HG02763 (cell line): ENCODE measurements around the gene TTLL7.
A peak's percentile ranks its signal among the peaks of the same experiment; 100 is the strongest.

Experiments used
- ATAC-seq: cut with Tn5 transposase; IDR thresholded peaks from one replicate; pipeline ENCODE4 v1.9.1; 2021; ENCODE audit warnings: mild to moderate bottlenecking, moderate library complexity; ENCODE audit not compliant: unreplicated experiment

Gene TTLL7

GRCh38 chr1:83887483-83887882 lies 111.4 kb downstream of the TTLL7 start:
- ATAC-seq: no peak

GRCh38 chr1:83883979-83884378 lies 115.0 kb downstream of the TTLL7 start:
- no peak for ATAC-seq

- ATAC-seq: no peak
These were observed 116.0 kb downstream of the TTLL7 start for GRCh38 chr1:83882906-83883305.

- ATAC-seq: no peak
These were observed 126.4 kb downstream of the TTLL7 start for GRCh38 chr1:83872515-83872914.

- no peak for ATAC-seq
These were observed 133.9 kb downstream of the TTLL7 start for GRCh38 chr1:83864991-83865390.

- ATAC-seq: peak; percentile 88
These were observed 138.3 kb downstream of the TTLL7 start for GRCh38 chr1:83860490-83861221.

- no peak for ATAC-seq
These were observed 141.2 kb downstream of the TTLL7 start for GRCh38 chr1:83857716-83858115.

GRCh38 chr1:83857103-83857502 lies 141.8 kb downstream of the TTLL7 start:
- no peak for ATAC-seq

- ATAC-seq: no peak
These were observed 142.6 kb downstream of the TTLL7 start for GRCh38 chr1:83856381-83856780.

GRCh38 chr1:83854456-83854855 lies 144.5 kb downstream of the TTLL7 start:
- ATAC-seq: no peak

- ATAC-seq: no peak
These were observed 148.1 kb downstream of the TTLL7 start for GRCh38 chr1:83850834-83851233.

- ATAC-seq: no peak
These were observed 149.5 kb downstream of the TTLL7 start for GRCh38 chr1:83849191-83850061.

- ATAC-seq: no peak
These were observed 152.8 kb downstream of the TTLL7 start for GRCh38 chr1:83846138-83846537.

GRCh38 chr1:83845437-83846071 lies 153.4 kb downstream of the TTLL7 start:
- ATAC-seq: no peak

GRCh38 chr1:83844546-83844945 lies 154.4 kb downstream of the TTLL7 start:
- ATAC-seq: no peak

GRCh38 chr1:83839566-83840173 lies 159.3 kb downstream of the TTLL7 start:
- no peak for ATAC-seq

- ATAC-seq: no peak
These were observed 160.4 kb downstream of the TTLL7 start for GRCh38 chr1:83838573-83838972.

- no peak for ATAC-seq
These were observed 162.4 kb downstream of the TTLL7 start for GRCh38 chr1:83836543-83836942.

- no peak for ATAC-seq
These were observed 164.2 kb downstream of the TTLL7 start for GRCh38 chr1:83834621-83835264.

GRCh38 chr1:83832194-83832593 lies 166.7 kb downstream of the TTLL7 start:
- no peak for ATAC-seq

GRCh38 chr1:83829106-83829505 lies 169.8 kb downstream of the TTLL7 start:
- no peak for ATAC-seq
